Lung (tissue), 12 donors: ENCODE measurements around the gene NR6A1. TPM values are rescaled to one million over a fixed set of nuclear protein-coding genes. Genes with fewer than 3 reads are reported as not detected.
A peak's percentile ranks its signal among the peaks of the same experiment; 100 is the strongest.

Source experiments
- ATAC-seq: fragments of 200-7000 bp; cut with Tn5 transposase; one replicate; pipeline ENCODE4 v1.9.1; 2020; ENCODE audit warnings: moderate number of reproducible peaks; ENCODE audit not compliant: insufficient read depth, low FRiP score
- DNase-seq, 3 donors: peaks; one replicate each; pipeline ENCODE4 v3.0.0-alpha.2; 2013 to 2017
- H3K27ac ChIP-seq, 2 donors: one replicate each; pipeline ENCODE4 v1.5.1; 2013; ENCODE audit warnings: mild to moderate bottlenecking in 2 of 2, moderate library complexity in 2 of 2, control low read depth in 1 of 2, inconsistent platforms in 1 of 2, low read depth in 1 of 2, low read length in 1 of 2
- H3K27me3 ChIP-seq, 3 donors: one replicate each; pipeline ENCODE4 v1.5.1; 2013; ENCODE audit warnings: low read length in 2 of 3; ENCODE audit not compliant: control insufficient read depth in 3 of 3, insufficient read depth in 3 of 3
- H3K36me3 ChIP-seq, 4 donors: one replicate each; pipeline ENCODE4 v1.5.1; 2013; ENCODE audit warnings: low read length in 4 of 4, mild to moderate bottlenecking in 1 of 4, moderate library complexity in 1 of 4; ENCODE audit not compliant: control insufficient read depth in 4 of 4, insufficient read depth in 4 of 4
- H3K4me1 ChIP-seq, 5 donors: one replicate each; pipeline ENCODE4 v1.5.1; 2013; ENCODE audit warnings: low read length in 5 of 5, mild to moderate bottlenecking in 2 of 5, moderate library complexity in 1 of 5; ENCODE audit not compliant: control insufficient read depth in 5 of 5, insufficient read depth in 5 of 5
- H3K4me3 ChIP-seq: one replicate; pipeline ENCODE4 v1.5.1; 2013; ENCODE audit warnings: mild to moderate bottlenecking, control low read depth, moderate library complexity
- H3K9ac ChIP-seq, 2 donors: one replicate each; pipeline ENCODE4 v1.5.1; 2013; ENCODE audit warnings: low read length in 2 of 2, control low read depth in 1 of 2; ENCODE audit not compliant: insufficient read depth in 1 of 2
- H3K9me3 ChIP-seq, 4 donors: one replicate each; pipeline ENCODE4 v1.5.1; 2013; ENCODE audit warnings: low read length in 3 of 4, mild to moderate bottlenecking in 1 of 4, moderate library complexity in 1 of 4; ENCODE audit not compliant: control insufficient read depth in 4 of 4, insufficient read depth in 3 of 4
- CTCF ChIP-seq: IDR thresholded peaks from 2 replicates; pipeline ENCODE4 v1.5.1; 2012; ENCODE audit warnings: mild to moderate bottlenecking; ENCODE audit errors: control extremely low read depth, extremely low read depth
- WGBS, 2 donors: extraction: QIAGEN DNeasy Blood & Tissue Kit; methylation state at CpG; one replicate each; pipeline ENCODE4 v1.1.7; 2013; 5-methylcytosine and 5-hydroxymethylcytosine counted together
- polyA plus RNA-seq, 2 donors: library from polyadenylated mRNA; stranded (reverse); fragments of 200-250 nt; gene quantifications; one replicate each; pipeline ENCODE4 v1.2.1, GENCODE V29; 2013
- total RNA-seq, 2 donors: library from RNA; depleted of rRNA in 1 of 2; stranded (reverse); fragments of >200 nt in 1 of 2; gene quantifications; one replicate each; pipeline ENCODE4 v1.2.1, GENCODE V29; 2014 to 2021
- donor health status: control.
- donor health status: control.
- donor health status: Bipolar disorder and iron deficiency.
- donor health status: healthy.
- donor health status: DM: yes; HTN: yes; CAD: no.

Gene NR6A1
- total and polyA plus RNA-seq, 4 donors = 0.94 to 4.0 (median 2.4) TPM

- Histone ChIP-seq H3K9me3 (peaks cover 0 to 3% (median 0%) of the 10 kb centered on the region in 4 donors), H3K9ac (no peak overlapping the region), H3K36me3 (no peaks in the 10 kb centered on the region), H3K4me1 (no peaks in the 10 kb centered on the region), H3K27ac (no peak overlapping the region), H3K4me3 (no peak overlapping the region), H3K27me3 (peaks cover 9 to 16% (median 9%) of the 10 kb centered on the region in 3 donors)
- WGBS, 2 donors = 5 to 12% methylated on average over 34 to 53 of the region's 53 CpGs
- no peak for ATAC-seq
- no peak for TF ChIP-seq CTCF
- peak; percentile 21 to 53 (median 35) for DNase-seq
Observed at GRCh38 chr9:124477648-124478285, 293.3 kb downstream of the NR6A1 start.

- H3K4me1 ChIP-seq = no peaks in the 10 kb centered on the region
- no peak overlapping the region for H3K27ac ChIP-seq
- H3K27me3 ChIP-seq = peaks cover 9 to 16% (median 9%) of the 10 kb centered on the region in 3 donors
- no peak for TF ChIP-seq CTCF
- WGBS, 2 donors = 32 to 33% methylated on average over 14 to 19 of the region's 19 CpGs
- ATAC-seq = no peak
- H3K9ac ChIP-seq = no peak overlapping the region
- peaks cover 0 to 1% (median 0%) of the 10 kb centered on the region in 4 donors for H3K9me3 ChIP-seq
- H3K36me3 ChIP-seq = no peaks in the 10 kb centered on the region
- no peak overlapping the region for H3K4me3 ChIP-seq
- no peak for DNase-seq
Observed at GRCh38 chr9:124477211-124477647, 293.9 kb downstream of the NR6A1 start.

- TF ChIP-seq CTCF = no peak
- H3K4me3 ChIP-seq = no peak overlapping the region
- WGBS, 2 donors = 55 to 70% methylated on average over 14 of the region's 14 CpGs
- H3K27ac ChIP-seq = no peak overlapping the region
- peaks cover 0 to 1% (median 0%) of the 10 kb centered on the region in 4 donors for H3K9me3 ChIP-seq
- H3K36me3 ChIP-seq = no peaks in the 10 kb centered on the region
- no peaks in the 10 kb centered on the region for H3K4me1 ChIP-seq
- no peak overlapping the region for H3K9ac ChIP-seq
- peaks cover 9 to 12% (median 9%) of the 10 kb centered on the region in 3 donors for H3K27me3 ChIP-seq
- DNase-seq (no peak), ATAC-seq (no peak)
Observed at GRCh38 chr9:124475868-124476690, 295.0 kb downstream of the NR6A1 start.
